Activated T-cell treated with anti-CD3 and anti-CD28 coated beads, Interleukin-2, amount 50 U/mL, for 72 hours (primary cell): ENCODE measurements around the gene ACAP3. TPM values are rescaled to one million over a fixed set of nuclear protein-coding genes. Genes with fewer than 3 reads are reported as not detected.
A peak's percentile ranks its signal among the peaks of the same experiment; 100 is the strongest.

Experiments used
- ATAC-seq, 2 donors: fragments of 150-1000 bp; cut with Tn5 transposase; replicated peaks in 1 of 2; 2 replicates each; pipeline ENCODE4 v1.10.0; 2021; ENCODE audit warnings: moderate library complexity in 2 of 2, mild to moderate bottlenecking in 1 of 2
- DNase-seq, 2 donors: peaks; one replicate each; pipeline ENCODE4 v3.0.0; 2021 to 2022; ENCODE audit warnings: mixed read lengths in 1 of 2
- H3K27ac Mint-ChIP-seq: one replicate; pipeline ENCODE4 v1.8.0; 2022; ENCODE audit warnings: mild to moderate bottlenecking, moderate library complexity, mixed read lengths
- H3K27me3 Mint-ChIP-seq: one replicate; pipeline ENCODE4 v1.8.0; 2022; ENCODE audit warnings: low read depth, mixed read lengths
- H3K36me3 Mint-ChIP-seq, 2 donors: one replicate each; pipeline ENCODE4 v1.8.0; 2022; ENCODE audit warnings: mixed read lengths in 2 of 2, mild to moderate bottlenecking in 1 of 2; ENCODE audit not compliant: insufficient read depth in 2 of 2
- H3K4me1 Mint-ChIP-seq: one replicate; pipeline ENCODE4 v1.8.0; 2022; ENCODE audit warnings: low read depth, mixed read lengths
- H3K4me3 Mint-ChIP-seq, 2 donors: one replicate each; pipeline ENCODE4 v1.8.0; 2022; ENCODE audit warnings: mild to moderate bottlenecking in 2 of 2, mixed read lengths in 2 of 2, moderate library complexity in 2 of 2
- H3K9me3 Mint-ChIP-seq, 2 donors: one replicate each; pipeline ENCODE4 v1.8.0; 2022; ENCODE audit warnings: mixed read lengths in 2 of 2
- total RNA-seq, 2 donors: library from RNA; stranded (reverse); gene quantifications; one replicate each; pipeline ENCODE4 v1.2.3, GENCODE V29; 2022

Gene ACAP3
- total RNA-seq, 2 donors from 2014 or later: 28.6 to 37.9 TPM

DNA sequence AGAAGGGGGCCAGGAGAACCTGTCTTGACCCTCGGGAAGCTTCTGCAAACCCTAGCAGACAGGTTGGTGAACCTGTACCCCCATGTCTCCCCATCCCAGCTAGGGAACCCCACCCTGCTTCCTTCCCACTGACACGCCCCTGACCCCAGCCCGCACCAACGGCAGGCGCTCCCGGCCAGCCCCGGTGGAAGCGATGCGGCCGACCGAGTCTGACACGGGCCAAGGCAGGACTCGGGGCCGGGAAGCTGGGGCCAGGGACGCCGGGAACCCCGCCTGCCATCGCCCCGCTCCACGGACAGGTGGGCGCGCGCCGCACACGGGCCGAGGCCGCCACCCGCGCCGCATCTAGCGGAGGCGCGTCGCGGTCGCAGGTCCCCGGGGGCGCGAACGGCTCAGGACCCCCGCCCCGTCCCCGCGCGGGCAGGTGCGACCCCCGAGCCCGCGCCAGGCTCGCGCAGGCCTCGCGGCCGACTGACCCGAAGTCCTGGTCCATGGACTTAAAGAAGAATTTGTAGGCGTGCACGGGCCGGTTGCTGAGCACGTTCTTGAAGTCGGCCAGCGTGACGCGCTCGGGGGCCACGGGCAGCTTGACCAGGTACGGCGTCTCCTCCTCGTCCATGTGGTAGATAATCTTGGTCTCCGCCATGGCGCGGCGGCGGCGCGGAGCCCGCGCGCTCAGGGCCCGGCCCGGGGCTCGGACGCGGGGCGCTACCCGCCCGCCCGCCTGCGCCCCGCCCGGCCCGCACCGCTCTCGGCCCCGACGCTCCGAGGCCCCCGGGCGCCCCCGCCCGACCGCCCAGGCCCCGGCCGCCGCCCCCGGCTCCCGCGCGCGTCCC is 40.9 kb upstream of the ACAP3 start:
- no peaks in the 10 kb centered on the region for H3K9me3 Mint-ChIP-seq
- peak overlapping the region; percentile 80 for H3K4me3 Mint-ChIP-seq
- peaks cover 11% of the 10 kb centered on the region for H3K4me1 Mint-ChIP-seq
- H3K27ac Mint-ChIP-seq: no peak overlapping the region
- DNase-seq: peak in 1 of 2 donors; percentile 34
- H3K36me3 Mint-ChIP-seq: no peaks in the 10 kb centered on the region
- peak; percentile 42 to 45 for ATAC-seq
- peaks cover 12% of the 10 kb centered on the region for H3K27me3 Mint-ChIP-seq

DNA sequence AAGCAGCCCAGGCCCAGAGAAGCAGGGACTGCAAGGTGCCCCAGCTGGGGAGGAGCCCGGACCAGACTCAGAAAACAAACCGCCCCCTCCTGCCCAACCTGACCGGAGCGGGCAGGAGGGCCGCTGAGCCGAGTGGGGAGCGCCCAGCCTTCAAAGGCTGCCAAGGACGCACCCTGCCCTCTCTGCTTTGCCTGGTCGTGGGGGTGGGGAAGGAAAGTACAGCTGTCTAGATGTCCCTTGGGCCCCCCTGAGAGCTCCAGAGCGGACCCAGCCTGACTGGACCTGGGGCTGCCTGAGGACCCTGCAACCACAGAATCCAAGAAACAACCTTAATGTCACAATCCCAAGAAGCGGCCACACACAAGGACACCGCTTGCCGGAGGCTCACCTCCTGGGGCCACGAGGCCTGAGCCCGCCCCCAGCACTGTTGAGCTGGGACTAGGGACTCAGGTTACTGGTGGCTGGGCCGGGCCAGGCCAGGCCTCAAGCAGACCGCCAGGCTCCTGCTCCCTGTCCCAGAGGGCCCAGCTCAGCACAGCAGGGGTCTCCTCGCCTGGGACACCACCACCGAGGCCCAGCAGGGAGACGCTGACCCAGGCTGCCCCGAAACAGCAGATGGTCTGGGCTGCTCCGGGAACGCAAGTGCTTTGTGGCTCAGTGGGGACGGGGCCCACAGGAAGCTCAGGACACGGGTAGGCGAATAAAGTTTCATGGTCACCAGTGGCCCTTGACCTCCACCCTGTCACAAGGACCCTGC is 40.1 kb upstream of the ACAP3 start:
- Mint-ChIP-seq H3K27ac (no peak overlapping the region), H3K4me1 (peaks cover 19% of the 10 kb centered on the region), H3K9me3 (no peaks in the 10 kb centered on the region), H3K36me3 (no peaks in the 10 kb centered on the region), H3K4me3 (peak overlapping the region; percentile 80), H3K27me3 (peaks cover 8% of the 10 kb centered on the region)
- no peak for ATAC-seq
- DNase-seq: no peak

DNA sequence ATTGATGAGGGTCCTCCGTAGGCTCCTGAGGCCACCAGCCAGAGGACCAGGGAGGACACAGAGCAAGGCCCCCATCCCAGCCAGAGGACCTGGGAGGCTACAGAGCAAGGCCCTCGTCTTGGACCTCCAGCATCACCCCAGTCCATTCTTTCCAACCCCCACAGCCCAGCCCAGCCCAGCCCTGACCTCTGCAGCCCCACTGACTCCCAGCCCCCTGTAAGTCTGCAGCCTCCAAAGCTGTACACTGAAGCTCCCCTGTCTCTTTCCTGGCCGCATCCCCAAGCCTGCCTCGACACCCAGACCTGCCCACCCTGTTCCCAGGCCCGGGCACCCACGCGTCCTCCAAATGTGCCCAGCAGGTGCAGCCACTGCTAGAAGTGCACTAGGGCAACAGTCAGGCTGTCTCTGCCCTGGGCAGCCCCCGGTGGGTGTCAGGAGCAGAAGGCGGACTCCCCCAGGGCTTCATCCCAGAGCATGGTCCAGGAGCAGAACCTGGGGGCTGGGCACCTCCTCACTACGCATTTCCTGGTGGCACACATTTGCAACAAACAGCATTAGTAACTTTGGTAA is 39.4 kb upstream of the ACAP3 start:
- peak overlapping the region; percentile 40 for H3K27ac Mint-ChIP-seq
- peak overlapping the region; percentile 80 for H3K4me3 Mint-ChIP-seq
- ATAC-seq (no peak), DNase-seq (no peak)
- peaks cover 20% of the 10 kb centered on the region for H3K4me1 Mint-ChIP-seq
- peaks cover under 1% of the 10 kb centered on the region for H3K27me3 Mint-ChIP-seq
- no peaks in the 10 kb centered on the region for H3K36me3 Mint-ChIP-seq
- no peaks in the 10 kb centered on the region for H3K9me3 Mint-ChIP-seq

DNA sequence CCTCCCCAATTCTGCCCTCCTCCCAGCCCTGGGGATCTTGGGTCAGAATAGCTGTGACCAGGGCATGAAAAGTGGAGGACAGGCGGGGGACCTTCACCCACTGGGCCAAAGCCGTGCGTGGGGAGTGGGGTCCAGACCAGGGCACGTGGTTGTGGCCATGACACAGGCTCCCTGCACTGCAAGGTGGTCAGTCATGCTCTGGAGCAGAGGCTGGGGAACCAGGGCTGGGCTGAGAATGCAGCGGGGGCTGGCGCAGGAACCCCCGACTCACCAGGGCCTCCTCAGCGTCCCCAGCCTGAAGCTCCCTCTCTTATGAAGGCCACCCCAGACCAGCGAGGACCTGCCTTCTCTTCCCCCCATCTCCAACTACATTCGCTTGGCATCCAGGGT is 38.8 kb upstream of the ACAP3 start:
- Mint-ChIP-seq H3K27me3 (no peaks in the 10 kb centered on the region), H3K36me3 (peaks cover 0 to under 1% of the 10 kb centered on the region in 2 donors), H3K9me3 (no peaks in the 10 kb centered on the region), H3K4me3 (no peak overlapping the region), H3K27ac (peak overlapping the region; percentile 40), H3K4me1 (peaks cover 20% of the 10 kb centered on the region)
- ATAC-seq: no peak
- no peak for DNase-seq

DNA sequence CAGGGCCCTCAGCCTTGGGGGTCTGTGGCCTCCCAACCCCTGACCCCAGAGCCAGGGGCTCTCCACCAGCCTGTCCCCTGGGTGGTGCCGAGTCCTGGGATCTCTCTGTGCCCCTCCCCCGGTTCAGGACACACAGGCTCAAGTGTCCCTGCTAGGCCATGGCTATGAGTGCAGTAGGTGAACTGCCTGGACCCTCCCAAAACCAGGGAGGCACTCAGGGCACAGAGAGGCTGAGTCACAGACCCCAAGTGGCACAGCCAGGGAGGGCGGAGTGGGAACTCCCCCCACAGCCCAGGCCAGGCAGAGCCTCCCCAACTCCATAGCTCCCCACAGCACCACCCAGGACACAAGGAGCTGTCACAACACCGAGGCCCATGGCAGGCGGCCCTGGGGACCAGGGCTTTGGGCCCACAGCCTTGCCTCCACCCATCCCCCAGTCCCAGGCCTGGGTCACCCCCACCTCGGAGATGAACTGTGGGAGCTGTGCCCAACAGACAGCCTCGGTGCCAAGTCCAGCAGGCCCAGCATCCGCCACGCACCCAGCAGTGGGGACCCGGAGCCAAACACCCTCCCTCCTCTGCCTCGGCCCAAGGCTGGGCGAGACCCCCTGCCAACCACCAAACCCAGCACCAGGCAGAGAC is 38.2 kb upstream of the ACAP3 start:
- H3K9me3 Mint-ChIP-seq: peaks cover 0 to 3% of the 10 kb centered on the region in 2 donors
- no peak for DNase-seq
- H3K27me3 Mint-ChIP-seq: no peaks in the 10 kb centered on the region
- peaks cover 2 to 6% of the 10 kb centered on the region in 2 donors for H3K36me3 Mint-ChIP-seq
- no peak overlapping the region for H3K4me3 Mint-ChIP-seq
- H3K4me1 Mint-ChIP-seq: peaks cover 20% of the 10 kb centered on the region
- no peak overlapping the region for H3K27ac Mint-ChIP-seq
- ATAC-seq: no peak

DNA sequence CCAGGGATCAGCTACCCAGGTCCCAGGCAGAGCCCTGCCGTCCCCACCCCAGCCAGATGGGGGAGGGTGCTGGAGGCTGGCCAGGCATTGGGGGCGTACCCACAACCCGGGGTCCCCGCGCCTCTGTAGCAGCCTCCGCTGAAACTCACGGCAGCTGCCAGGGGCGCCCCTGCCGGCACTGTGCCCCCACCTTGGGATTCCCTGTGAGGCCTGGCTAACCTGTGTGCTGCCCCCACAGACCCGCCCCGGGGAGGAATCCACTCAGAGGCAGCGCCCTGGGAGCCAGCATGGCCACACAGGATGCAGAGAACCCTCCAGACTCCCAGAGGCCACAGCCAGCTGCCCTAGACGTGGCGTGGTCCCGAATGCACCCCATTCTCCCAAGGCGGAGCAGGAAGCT is 37.7 kb upstream of the ACAP3 start:
- peaks cover 20% of the 10 kb centered on the region for H3K4me1 Mint-ChIP-seq
- peaks cover 0 to 8% of the 10 kb centered on the region in 2 donors for H3K9me3 Mint-ChIP-seq
- no peak for DNase-seq
- peaks cover 4 to 10% of the 10 kb centered on the region in 2 donors for H3K36me3 Mint-ChIP-seq
- H3K4me3 Mint-ChIP-seq: no peak overlapping the region
- no peaks in the 10 kb centered on the region for H3K27me3 Mint-ChIP-seq
- no peak for ATAC-seq
- no peak overlapping the region for H3K27ac Mint-ChIP-seq

DNA sequence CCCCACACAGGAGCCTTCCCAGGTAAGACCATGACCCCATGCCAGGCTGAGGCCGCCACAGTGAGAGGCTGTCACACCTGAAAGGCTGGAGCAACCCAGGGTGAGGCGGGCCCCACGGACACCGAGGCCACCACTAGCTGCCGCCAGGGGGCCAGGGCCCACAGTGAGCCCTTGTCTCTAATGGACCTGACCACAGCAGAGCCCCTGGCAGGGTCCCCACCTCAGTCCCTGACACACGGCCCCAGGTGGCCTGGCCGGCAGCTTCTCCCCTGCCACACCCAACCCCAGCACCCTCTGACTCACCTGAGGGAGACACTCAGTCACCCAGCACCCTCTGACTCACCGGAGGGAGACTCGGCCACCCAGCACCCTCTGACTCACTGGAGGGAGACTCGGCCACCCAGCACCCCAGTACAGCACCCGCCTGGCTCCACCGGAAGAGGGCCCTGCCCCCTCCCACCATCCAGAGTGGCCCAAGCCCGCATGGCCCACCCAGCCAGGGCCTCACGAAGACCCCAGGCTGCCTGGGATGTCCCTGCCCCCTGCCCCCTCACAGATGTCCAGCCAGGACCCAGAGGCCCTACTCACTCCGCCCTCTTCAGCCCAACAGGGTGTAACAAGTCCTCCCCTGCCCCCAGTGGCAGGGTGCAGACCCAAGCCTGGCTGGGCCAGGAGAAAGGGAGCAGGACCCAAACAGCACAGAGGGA is 37.1 kb upstream of the ACAP3 start:
- Mint-ChIP-seq H3K36me3 (peaks cover 4 to 10% of the 10 kb centered on the region in 2 donors), H3K4me3 (no peak overlapping the region), H3K9me3 (peaks cover 0 to 8% of the 10 kb centered on the region in 2 donors), H3K27ac (no peak overlapping the region), H3K27me3 (no peaks in the 10 kb centered on the region), H3K4me1 (peaks cover 20% of the 10 kb centered on the region)
- ATAC-seq (peak; percentile 60 to 64), DNase-seq (peak; percentile 58 to 76)

DNA sequence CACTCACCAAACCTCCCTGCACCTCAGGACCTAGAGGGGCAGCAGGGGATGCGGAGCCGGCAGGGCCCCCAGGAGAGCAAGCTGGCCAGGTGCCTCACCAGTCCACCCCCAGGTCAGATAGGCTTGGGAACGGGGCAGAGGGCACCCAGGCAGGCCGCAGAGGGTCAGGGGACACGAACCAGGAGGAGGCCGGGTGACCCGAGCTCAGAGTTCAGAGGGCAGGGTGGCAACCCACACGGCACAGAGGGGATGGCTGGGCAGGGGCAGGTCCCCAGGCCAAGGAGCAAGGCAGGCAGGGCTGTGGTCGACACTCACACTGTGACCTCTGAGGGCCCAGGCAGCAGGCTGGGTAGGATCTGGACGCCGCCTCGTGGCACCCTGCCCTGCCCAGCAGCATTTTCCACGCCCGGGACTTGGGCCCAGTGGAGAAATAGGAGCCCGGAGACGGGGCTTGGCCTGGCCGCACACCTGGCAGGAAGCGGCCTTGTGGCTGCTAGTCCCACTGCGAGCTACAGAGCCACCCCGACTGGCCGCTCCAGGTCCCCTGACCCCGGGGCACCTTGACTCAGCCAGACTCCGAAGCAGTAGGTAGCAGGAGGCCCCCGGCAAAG is 36.2 kb upstream of the ACAP3 start:
- Mint-ChIP-seq H3K36me3 (peaks cover 6 to 10% of the 10 kb centered on the region in 2 donors), H3K27me3 (no peaks in the 10 kb centered on the region)

DNA sequence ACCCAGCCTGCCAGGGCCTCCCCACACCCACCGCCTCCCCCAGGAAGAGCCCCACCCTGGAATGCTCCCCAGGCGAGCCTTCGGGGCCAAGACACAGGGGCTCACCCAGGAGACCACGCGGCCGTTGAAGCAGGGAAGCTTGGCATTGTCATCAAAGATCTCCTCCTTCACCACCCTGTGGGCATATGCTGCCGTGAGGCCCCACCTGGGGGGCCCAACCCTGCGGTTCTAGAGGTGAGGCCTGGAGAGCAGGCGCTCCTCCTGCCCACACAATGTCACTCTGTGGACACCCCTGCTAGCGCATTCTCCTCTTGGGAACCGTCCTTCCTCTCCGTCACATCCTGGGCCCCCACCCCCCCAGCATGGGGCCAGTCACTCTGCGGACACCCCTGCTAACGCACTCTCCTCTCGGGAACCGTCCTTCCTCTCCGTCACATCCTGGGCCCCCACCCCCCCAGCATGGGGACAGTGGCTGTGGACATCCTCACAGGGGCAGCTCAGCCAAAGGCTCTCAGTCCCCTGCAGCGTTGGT is 34.9 kb upstream of the ACAP3 start:
- ATAC-seq: no peak
- peaks cover 6 to 10% of the 10 kb centered on the region in 2 donors for H3K36me3 Mint-ChIP-seq
- peaks cover 17% of the 10 kb centered on the region for H3K4me1 Mint-ChIP-seq
- no peak overlapping the region for H3K4me3 Mint-ChIP-seq
- H3K27me3 Mint-ChIP-seq: no peaks in the 10 kb centered on the region
- H3K27ac Mint-ChIP-seq: no peak overlapping the region
- H3K9me3 Mint-ChIP-seq: peaks cover 0 to 8% of the 10 kb centered on the region in 2 donors
- no peak for DNase-seq

More for the DNA sequence above, 36.2 kb upstream of the ACAP3 start:
- ATAC-seq (no peak), DNase-seq (no peak)
- Mint-ChIP-seq H3K9me3 (peaks cover 0 to 8% of the 10 kb centered on the region in 2 donors), H3K4me3 (no peak overlapping the region), H3K27ac (no peak overlapping the region), H3K4me1 (peaks cover 20% of the 10 kb centered on the region)

DNA sequence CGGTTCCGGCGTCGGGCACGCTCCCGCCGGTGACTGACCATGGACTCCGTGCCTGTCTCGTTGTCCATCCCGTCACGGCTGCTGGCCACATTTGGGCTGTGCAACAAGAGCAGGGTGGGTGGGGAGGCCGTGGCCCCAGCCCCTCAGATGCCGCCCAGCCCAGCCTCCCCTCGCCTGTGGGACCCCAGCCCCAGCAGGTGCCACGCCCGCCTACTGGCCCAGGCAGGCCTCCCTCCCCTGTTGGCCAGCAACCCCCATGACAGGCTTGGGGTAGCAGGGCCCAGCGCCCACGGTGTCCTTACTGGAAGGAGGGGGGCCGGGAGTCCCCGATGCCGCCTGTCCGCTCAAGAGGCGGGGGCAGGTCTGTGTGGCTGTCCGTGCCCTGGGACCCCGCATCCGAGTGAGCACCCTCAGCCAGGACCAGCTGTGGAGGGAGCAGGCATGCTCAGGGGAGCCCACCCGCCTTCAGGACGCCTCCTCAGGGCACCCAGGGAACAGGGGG is 34.4 kb upstream of the ACAP3 start:
- DNase-seq (no peak), ATAC-seq (no peak)
- no peak overlapping the region for H3K4me3 Mint-ChIP-seq
- no peak overlapping the region for H3K27ac Mint-ChIP-seq
- peaks cover 0 to 8% of the 10 kb centered on the region in 2 donors for H3K9me3 Mint-ChIP-seq
- peaks cover 6 to 10% of the 10 kb centered on the region in 2 donors for H3K36me3 Mint-ChIP-seq
- no peaks in the 10 kb centered on the region for H3K27me3 Mint-ChIP-seq
- peaks cover 12% of the 10 kb centered on the region for H3K4me1 Mint-ChIP-seq

DNA sequence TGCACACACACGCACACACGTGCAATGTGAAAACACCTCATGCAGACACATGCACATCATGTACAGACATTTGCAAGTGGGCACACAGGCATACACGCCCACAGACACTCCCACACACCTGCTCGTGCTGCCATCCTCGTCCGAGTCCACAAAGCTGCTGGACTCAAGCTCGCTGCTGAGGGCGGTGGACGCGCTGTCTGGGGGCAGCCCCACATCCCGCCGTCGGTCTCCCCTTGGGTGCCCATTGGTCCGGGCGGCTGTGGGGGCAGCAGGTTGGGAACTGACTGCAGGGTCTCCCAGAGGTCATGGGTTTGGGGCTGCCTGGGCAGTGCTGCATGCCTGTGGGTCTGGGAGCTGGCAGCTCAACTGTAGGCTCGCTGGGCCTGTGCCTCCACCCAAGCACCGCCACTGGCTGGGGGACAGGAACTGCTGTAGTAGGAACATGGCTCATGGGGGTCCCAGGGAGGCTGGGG is 33.9 kb upstream of the ACAP3 start:
- Mint-ChIP-seq H3K9me3 (peaks cover 0 to 8% of the 10 kb centered on the region in 2 donors), H3K27me3 (no peaks in the 10 kb centered on the region), H3K4me3 (no peak overlapping the region), H3K27ac (no peak overlapping the region), H3K36me3 (peaks cover 6 to 10% of the 10 kb centered on the region in 2 donors), H3K4me1 (peaks cover 9% of the 10 kb centered on the region)
- ATAC-seq (no peak), DNase-seq (no peak)
